SK-N-SH treated with all-trans-retinoic acid at 6 μM for 48 hours (cell line): Measurements from ENCODE around the gene STK39.

Experiments used
- ATAC-seq: fragments of 200-7000 bp; cut with Tn5 transposase; 3 replicates; pipeline ENCODE4 v1.9.1; 2020; ENCODE audit warnings: mild to moderate bottlenecking, moderate library complexity
- ARNTL ChIP-seq: fragments of 450-650 bp; formaldehyde crosslinking; IDR thresholded peaks from 2 replicates; pipeline ENCODE4 v1.5.0; 2020; ENCODE audit warnings: low read depth, mild to moderate bottlenecking, moderate library complexity, borderline replicate concordance
- CSDC2 ChIP-seq: fragments of 250-450 bp; sonication (Bioruptor Pico); IDR thresholded peaks from 2 replicates; pipeline ENCODE4 v1.5.0; 2020; ENCODE audit warnings: mild to moderate bottlenecking, moderate library complexity
- ESRRG ChIP-seq: fragments of 250-450 bp; sonication (Bioruptor Pico); IDR thresholded peaks from 2 replicates; pipeline ENCODE4 v1.6.1; 2021; ENCODE audit warnings: mild to moderate bottlenecking
- GLIS3 ChIP-seq: fragments of 250-450 bp; sonication (Bioruptor Pico); IDR thresholded peaks from 2 replicates; pipeline ENCODE4 v1.5.0; 2020; ENCODE audit warnings: mild to moderate bottlenecking, moderate library complexity
- ISL1 ChIP-seq: fragments of 250-450 bp; sonication (Bioruptor Pico); IDR thresholded peaks from 2 replicates; pipeline ENCODE4 v2.1.2; 2022; ENCODE audit warnings: mild to moderate bottlenecking, moderate library complexity
- PPARA ChIP-seq: fragments of 250-450 bp; sonication (Bioruptor Pico); IDR thresholded peaks from 2 replicates; pipeline ENCODE4 v1.5.0; 2020; ENCODE audit warnings: mild to moderate bottlenecking, borderline replicate concordance
- SNAI2 ChIP-seq: fragments of 250-450 bp; sonication (Bioruptor Pico); IDR thresholded peaks from 2 replicates; pipeline ENCODE4 v1.5.0; 2020; ENCODE audit warnings: mild to moderate bottlenecking, moderate library complexity
- TCF4 ChIP-seq: fragments of 250-450 bp; sonication (Bioruptor Pico); IDR thresholded peaks from 2 replicates; pipeline ENCODE4 v1.8.0; 2021; ENCODE audit warnings: mild to moderate bottlenecking, moderate library complexity, borderline replicate concordance
- ZFP3 ChIP-seq: fragments of 250-450 bp; sonication (Bioruptor Pico); IDR thresholded peaks from 2 replicates; pipeline ENCODE4 v1.5.0; 2020; ENCODE audit warnings: mild to moderate bottlenecking, moderate library complexity
- ZFP30 ChIP-seq: fragments of 450-650 bp; formaldehyde crosslinking; IDR thresholded peaks from 2 replicates; pipeline ENCODE4 v1.5.0; 2022; ENCODE audit warnings: mild to moderate bottlenecking, moderate library complexity
- ZNF565 ChIP-seq: fragments of 450-650 bp; formaldehyde crosslinking; conservative IDR thresholded peaks from 2 replicates; pipeline ENCODE4 v1.5.0; 2020; ENCODE audit warnings: low read depth, mild to moderate bottlenecking, moderate library complexity
- ZNF70 ChIP-seq: fragments of 450-650 bp; formaldehyde crosslinking; IDR thresholded peaks from 2 replicates; pipeline ENCODE4 v1.5.0; 2020; ENCODE audit warnings: mild to moderate bottlenecking, moderate library complexity
- ZNF8 ChIP-seq: fragments of 450-650 bp; formaldehyde crosslinking; IDR thresholded peaks from 2 replicates; pipeline ENCODE4 v1.5.0; 2020; ENCODE audit warnings: mild to moderate bottlenecking, moderate library complexity
- TF ChIP-seq, protein P1 (sequence below): fragments of 250-450 bp; sonication (Bioruptor Pico); IDR thresholded peaks from 2 replicates; pipeline ENCODE4 v1.8.0; 2021; ENCODE audit warnings: low read depth, mild to moderate bottlenecking, moderate library complexity, borderline replicate concordance
- TF ChIP-seq, protein P2 (sequence below): fragments of 250-450 bp; sonication (Bioruptor Pico); IDR thresholded peaks from 2 replicates; pipeline ENCODE4 v1.5.0; 2020; ENCODE audit warnings: mild to moderate bottlenecking, moderate library complexity
- TF ChIP-seq, protein P3 (sequence below): fragments of 250-450 bp; sonication (Bioruptor Pico); IDR thresholded peaks from 2 replicates; pipeline ENCODE4 v1.5.1; 2020; ENCODE audit warnings: low read depth, mild to moderate bottlenecking, moderate library complexity
- TF ChIP-seq, protein P4 (sequence below): fragments of 250-450 bp; sonication (Bioruptor Pico); IDR thresholded peaks from 2 replicates; pipeline ENCODE4 v1.8.0; 2020; ENCODE audit warnings: mild to moderate bottlenecking, moderate library complexity, borderline replicate concordance
- TF ChIP-seq, protein P5 (sequence below): fragments of 250-450 bp; sonication (Bioruptor Pico); IDR thresholded peaks from 2 replicates; pipeline ENCODE4 v1.5.1; 2021; ENCODE audit warnings: mild to moderate bottlenecking, moderate library complexity

Gene STK39

DNA sequence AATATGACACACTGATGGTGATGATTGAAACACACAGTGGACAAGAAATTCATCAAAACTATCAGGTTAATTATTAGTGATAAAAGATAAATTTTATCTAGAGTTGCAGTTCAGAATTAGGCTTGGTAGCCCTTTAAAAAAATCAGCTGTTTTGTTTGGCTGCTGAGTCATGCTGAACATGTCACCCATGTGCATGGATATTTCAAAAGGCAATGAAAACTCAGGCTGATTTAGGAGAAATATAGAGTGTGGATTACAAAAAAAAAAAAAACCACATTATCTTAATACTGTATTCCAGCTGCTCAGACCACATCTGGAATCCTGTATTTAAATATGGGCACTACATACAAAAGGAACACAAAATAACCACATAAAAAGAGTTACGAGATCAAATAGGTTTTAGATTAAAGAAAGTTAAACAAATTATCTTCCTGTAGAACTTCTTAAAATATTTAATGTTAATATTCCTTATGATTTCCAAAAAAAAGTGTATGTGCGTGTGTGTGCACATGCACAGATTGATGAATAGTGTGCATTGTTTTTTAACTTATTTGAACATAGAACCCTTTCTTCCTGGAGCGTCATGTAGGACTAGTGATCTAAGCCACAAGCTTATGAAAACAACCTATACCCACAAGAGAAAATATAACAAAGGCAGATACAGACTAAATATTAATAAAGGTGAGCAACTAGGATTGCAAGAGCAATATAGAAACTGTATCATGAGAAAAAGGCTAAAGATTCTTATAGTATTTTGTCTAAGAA is 186.2 kb downstream of the STK39 start (continued):
- TF ChIP-seq, protein P1, sequence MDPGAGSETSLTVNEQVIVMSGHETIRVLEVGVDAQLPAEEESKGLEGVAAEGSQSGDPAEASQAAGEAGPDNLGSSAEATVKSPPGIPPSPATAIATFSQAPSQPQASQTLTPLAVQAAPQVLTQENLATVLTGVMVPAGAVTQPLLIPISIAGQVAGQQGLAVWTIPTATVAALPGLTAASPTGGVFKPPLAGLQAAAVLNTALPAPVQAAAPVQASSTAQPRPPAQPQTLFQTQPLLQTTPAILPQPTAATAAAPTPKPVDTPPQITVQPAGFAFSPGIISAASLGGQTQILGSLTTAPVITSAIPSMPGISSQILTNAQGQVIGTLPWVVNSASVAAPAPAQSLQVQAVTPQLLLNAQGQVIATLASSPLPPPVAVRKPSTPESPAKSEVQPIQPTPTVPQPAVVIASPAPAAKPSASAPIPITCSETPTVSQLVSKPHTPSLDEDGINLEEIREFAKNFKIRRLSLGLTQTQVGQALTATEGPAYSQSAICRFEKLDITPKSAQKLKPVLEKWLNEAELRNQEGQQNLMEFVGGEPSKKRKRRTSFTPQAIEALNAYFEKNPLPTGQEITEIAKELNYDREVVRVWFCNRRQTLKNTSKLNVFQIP (CRISPR knock-in tag): no peak
- no peak for TF ChIP-seq ESRRG (CRISPR knock-in tag)
- no peak for TF ChIP-seq TCF4 (CRISPR knock-in tag)
- no peak for TF ChIP-seq ARNTL (CRISPR knock-in tag)
- no peak for TF ChIP-seq GLIS3 (CRISPR knock-in tag)
- TF ChIP-seq ZNF8 (CRISPR knock-in tag): no peak
- no peak for TF ChIP-seq ISL1 (CRISPR knock-in tag)
- TF ChIP-seq, all 23 proteins: peak for 0

DNA sequence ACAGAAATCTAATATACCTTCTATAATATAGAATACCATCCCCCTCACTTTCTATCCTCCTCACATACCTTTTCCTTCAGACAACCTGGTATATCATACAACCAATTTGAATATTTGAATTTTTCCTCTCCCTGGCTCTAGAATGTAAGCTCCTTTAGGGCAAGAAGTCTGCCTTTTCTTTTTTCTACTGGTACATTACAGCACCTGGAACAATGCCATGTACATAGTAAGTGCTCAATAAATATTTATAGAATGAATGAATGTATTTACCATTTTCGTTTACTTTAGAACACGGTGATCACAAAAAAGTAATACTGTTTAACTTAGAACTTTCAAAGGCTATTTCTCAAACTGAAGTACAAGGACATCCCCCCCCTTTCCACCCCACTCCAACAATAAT is 187.6 kb downstream of the STK39 start:
- ATAC-seq: no peak
- no peak for TF ChIP-seq ZNF565 (CRISPR knock-in tag)
- TF ChIP-seq ZFP30 (CRISPR knock-in tag): no peak
- TF ChIP-seq, protein P2, sequence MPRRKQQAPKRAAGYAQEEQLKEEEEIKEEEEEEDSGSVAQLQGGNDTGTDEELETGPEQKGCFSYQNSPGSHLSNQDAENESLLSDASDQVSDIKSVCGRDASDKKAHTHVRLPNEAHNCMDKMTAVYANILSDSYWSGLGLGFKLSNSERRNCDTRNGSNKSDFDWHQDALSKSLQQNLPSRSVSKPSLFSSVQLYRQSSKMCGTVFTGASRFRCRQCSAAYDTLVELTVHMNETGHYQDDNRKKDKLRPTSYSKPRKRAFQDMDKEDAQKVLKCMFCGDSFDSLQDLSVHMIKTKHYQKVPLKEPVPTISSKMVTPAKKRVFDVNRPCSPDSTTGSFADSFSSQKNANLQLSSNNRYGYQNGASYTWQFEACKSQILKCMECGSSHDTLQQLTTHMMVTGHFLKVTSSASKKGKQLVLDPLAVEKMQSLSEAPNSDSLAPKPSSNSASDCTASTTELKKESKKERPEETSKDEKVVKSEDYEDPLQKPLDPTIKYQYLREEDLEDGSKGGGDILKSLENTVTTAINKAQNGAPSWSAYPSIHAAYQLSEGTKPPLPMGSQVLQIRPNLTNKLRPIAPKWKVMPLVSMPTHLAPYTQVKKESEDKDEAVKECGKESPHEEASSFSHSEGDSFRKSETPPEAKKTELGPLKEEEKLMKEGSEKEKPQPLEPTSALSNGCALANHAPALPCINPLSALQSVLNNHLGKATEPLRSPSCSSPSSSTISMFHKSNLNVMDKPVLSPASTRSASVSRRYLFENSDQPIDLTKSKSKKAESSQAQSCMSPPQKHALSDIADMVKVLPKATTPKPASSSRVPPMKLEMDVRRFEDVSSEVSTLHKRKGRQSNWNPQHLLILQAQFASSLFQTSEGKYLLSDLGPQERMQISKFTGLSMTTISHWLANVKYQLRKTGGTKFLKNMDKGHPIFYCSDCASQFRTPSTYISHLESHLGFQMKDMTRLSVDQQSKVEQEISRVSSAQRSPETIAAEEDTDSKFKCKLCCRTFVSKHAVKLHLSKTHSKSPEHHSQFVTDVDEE (CRISPR knock-in tag): no peak
- no peak for TF ChIP-seq ESRRG (CRISPR knock-in tag)
- TF ChIP-seq CSDC2 (CRISPR knock-in tag): no peak
- no peak for TF ChIP-seq SNAI2 (CRISPR knock-in tag)
- no peak for TF ChIP-seq ZNF70 (CRISPR knock-in tag)
- no peak for TF ChIP-seq ARNTL (CRISPR knock-in tag)
- TF ChIP-seq PPARA (CRISPR knock-in tag): no peak
- no peak for TF ChIP-seq ZFP3 (CRISPR knock-in tag)
- TF ChIP-seq, protein P1 (CRISPR knock-in tag): no peak
- TF ChIP-seq, protein P3, sequence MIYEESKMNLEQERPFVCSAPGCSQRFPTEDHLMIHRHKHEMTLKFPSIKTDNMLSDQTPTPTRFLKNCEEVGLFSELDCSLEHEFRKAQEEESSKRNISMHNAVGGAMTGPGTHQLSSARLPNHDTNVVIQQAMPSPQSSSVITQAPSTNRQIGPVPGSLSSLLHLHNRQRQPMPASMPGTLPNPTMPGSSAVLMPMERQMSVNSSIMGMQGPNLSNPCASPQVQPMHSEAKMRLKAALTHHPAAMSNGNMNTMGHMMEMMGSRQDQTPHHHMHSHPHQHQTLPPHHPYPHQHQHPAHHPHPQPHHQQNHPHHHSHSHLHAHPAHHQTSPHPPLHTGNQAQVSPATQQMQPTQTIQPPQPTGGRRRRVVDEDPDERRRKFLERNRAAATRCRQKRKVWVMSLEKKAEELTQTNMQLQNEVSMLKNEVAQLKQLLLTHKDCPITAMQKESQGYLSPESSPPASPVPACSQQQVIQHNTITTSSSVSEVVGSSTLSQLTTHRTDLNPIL (CRISPR knock-in tag): no peak
- TF ChIP-seq, protein P4, sequence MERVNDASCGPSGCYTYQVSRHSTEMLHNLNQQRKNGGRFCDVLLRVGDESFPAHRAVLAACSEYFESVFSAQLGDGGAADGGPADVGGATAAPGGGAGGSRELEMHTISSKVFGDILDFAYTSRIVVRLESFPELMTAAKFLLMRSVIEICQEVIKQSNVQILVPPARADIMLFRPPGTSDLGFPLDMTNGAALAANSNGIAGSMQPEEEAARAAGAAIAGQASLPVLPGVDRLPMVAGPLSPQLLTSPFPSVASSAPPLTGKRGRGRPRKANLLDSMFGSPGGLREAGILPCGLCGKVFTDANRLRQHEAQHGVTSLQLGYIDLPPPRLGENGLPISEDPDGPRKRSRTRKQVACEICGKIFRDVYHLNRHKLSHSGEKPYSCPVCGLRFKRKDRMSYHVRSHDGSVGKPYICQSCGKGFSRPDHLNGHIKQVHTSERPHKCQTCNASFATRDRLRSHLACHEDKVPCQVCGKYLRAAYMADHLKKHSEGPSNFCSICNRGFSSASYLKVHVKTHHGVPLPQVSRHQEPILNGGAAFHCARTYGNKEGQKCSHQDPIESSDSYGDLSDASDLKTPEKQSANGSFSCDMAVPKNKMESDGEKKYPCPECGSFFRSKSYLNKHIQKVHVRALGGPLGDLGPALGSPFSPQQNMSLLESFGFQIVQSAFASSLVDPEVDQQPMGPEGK: no peak
- TF ChIP-seq TCF4 (CRISPR knock-in tag): no peak
- TF ChIP-seq, protein P5, sequence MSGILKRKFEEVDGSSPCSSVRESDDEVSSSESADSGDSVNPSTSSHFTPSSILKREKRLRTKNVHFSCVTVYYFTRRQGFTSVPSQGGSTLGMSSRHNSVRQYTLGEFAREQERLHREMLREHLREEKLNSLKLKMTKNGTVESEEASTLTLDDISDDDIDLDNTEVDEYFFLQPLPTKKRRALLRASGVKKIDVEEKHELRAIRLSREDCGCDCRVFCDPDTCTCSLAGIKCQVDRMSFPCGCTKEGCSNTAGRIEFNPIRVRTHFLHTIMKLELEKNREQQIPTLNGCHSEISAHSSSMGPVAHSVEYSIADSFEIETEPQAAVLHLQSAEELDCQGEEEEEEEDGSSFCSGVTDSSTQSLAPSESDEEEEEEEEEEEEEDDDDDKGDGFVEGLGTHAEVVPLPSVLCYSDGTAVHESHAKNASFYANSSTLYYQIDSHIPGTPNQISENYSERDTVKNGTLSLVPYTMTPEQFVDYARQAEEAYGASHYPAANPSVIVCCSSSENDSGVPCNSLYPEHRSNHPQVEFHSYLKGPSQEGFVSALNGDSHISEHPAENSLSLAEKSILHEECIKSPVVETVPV (CRISPR knock-in tag): no peak
